Testis (tissue), 3 donors: ENCODE data around the gene CAGE1. TPM values are rescaled to one million over a fixed set of nuclear protein-coding genes. Genes with fewer than 3 reads are reported as not detected.

Source experiments
- DNase-seq: peaks from one replicate; pipeline ENCODE4 v3.0.0-alpha.2; 2019
- H3K27ac ChIP-seq, 2 donors: fragments of 200-600 bp; sonication (generic); one replicate each; pipeline ENCODE4 v1.5.1; 2019
- H3K27me3 ChIP-seq: fragments of 200-600 bp; sonication (generic); one replicate; pipeline ENCODE4 v1.5.1; 2019
- H3K36me3 ChIP-seq: fragments of 200-600 bp; sonication (generic); one replicate; pipeline ENCODE4 v1.5.1; 2017; ENCODE audit warnings: low read depth; ENCODE audit errors: missing control alignments
- H3K4me1 ChIP-seq: fragments of 200-600 bp; sonication (generic); one replicate; pipeline ENCODE4 v1.5.1; 2019
- H3K4me3 ChIP-seq, 2 donors: fragments of 200-600 bp; sonication (generic); one replicate each; pipeline ENCODE4 v1.5.1; 2017 to 2019
- H3K9me3 ChIP-seq: fragments of 200-600 bp; sonication (generic); one replicate; pipeline ENCODE4 v1.5.1; 2017
- POLR2A ChIP-seq: fragments of 450-650 bp; IDR thresholded peaks from one replicate; pipeline ENCODE4 v1.6.1; 2017; ENCODE audit warnings: antibody characterized with exemption, mild to moderate bottlenecking, moderate library complexity
- WGBS, 2 donors: methylation state at CpG; one replicate each; pipeline ENCODE4 v1.1.5; 2018; 5-methylcytosine and 5-hydroxymethylcytosine counted together
- intact Hi-C: fragments of 100-400 bp; cut with DNase I; formaldehyde crosslinking; loops from one replicate; pipeline ENCODE4 v1.15.1; 2023; ENCODE audit warnings: low total_unique reads
- polyA plus RNA-seq: library from polyadenylated mRNA; stranded (reverse); fragments of 350-450 nt; fragmentation: Illumina TruSeq; extraction: RNeasy Lipid Tissue Mini Kit (QIAGEN cat#74804); gene quantifications from one replicate; pipeline ENCODE4 v1.2.3, GENCODE V29; 2014; ENCODE audit warnings: low read depth, low replicate concordance; ENCODE audit not compliant: insufficient read depth
- total RNA-seq, 2 donors: library from RNA; depleted of rRNA; stranded (reverse); fragments of >200 nt; gene quantifications; one replicate each; pipeline ENCODE4 v1.2.3, GENCODE V29; 2016
- TF ChIP-seq, protein P1 (sequence below), 3 experiments: fragments of 450-650 bp in 2 of 3; fragments of 200-600 bp in 1 of 3; sonication (generic) in 1 of 3; IDR thresholded peaks; one replicate each; pipeline ENCODE4 v1.5.1; 2016 to 2019; ENCODE audit warnings: antibody characterized with exemption in 3 of 3, mild to moderate bottlenecking in 2 of 3, moderate library complexity in 1 of 3

CAGE1 gene
- total and polyA plus RNA-seq, 3 donors from 2014 or later: 5.7 to 14.9 (median 7.2) TPM

DNA sequence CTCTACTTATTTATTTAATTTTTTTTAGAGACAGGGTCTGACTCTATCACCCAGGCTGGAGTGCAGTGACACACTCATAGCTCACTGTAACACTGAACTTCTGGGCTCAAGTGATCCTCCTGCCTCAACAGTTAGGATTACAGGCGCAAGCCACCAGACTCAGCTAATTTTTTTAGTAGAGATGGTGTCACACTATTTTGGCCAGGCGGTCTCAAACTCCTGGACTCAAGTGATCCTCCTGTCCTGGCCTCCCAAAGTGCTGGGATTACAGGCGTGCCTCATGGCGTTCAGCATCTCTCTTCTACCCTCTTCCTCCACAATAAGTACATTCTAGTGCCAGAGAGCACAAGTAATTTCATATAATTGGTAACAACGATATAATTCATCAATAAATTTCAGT lies 82.0 kb downstream of the CAGE1 start:
- Histone ChIP-seq H3K27ac (no peak overlapping the region), H3K36me3 (no peaks in the 10 kb centered on the region), H3K4me1 (peaks cover 15% of the 10 kb centered on the region), H3K4me3 (no peak overlapping the region), H3K27me3 (no peaks in the 10 kb centered on the region), H3K9me3 (no peaks in the 10 kb centered on the region)
- intact Hi-C loops: no loop called here
- no peak for TF ChIP-seq POLR2A
- TF ChIP-seq, protein P1, sequence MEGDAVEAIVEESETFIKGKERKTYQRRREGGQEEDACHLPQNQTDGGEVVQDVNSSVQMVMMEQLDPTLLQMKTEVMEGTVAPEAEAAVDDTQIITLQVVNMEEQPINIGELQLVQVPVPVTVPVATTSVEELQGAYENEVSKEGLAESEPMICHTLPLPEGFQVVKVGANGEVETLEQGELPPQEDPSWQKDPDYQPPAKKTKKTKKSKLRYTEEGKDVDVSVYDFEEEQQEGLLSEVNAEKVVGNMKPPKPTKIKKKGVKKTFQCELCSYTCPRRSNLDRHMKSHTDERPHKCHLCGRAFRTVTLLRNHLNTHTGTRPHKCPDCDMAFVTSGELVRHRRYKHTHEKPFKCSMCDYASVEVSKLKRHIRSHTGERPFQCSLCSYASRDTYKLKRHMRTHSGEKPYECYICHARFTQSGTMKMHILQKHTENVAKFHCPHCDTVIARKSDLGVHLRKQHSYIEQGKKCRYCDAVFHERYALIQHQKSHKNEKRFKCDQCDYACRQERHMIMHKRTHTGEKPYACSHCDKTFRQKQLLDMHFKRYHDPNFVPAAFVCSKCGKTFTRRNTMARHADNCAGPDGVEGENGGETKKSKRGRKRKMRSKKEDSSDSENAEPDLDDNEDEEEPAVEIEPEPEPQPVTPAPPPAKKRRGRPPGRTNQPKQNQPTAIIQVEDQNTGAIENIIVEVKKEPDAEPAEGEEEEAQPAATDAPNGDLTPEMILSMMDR (IDR thresholded peaks at IDR 0.05): no peak
- 95 to 99% methylated on average over 5 of the region's 5 CpGs for WGBS, 2 donors
- DNase-seq: no peak

DNA sequence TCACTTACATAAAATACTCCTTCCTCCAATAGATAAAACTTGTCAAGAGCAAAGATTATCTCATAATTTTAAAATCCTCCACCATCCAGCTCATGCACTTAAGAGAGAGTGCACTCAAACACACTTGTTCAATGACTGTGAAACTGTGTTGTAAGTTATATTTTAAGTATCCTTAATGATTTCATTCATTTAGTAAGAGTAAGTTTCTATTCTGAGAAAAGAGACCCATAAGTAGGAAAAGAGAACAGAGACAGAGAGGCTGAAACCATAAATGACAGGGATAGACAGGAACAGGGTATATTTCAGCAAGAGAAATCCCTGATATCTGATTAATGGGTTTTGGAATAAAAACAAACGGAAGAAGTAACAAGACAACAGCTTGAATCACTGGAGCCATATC lies 84.7 kb downstream of the CAGE1 start:
- intact Hi-C loops: no loop called here

DNA sequence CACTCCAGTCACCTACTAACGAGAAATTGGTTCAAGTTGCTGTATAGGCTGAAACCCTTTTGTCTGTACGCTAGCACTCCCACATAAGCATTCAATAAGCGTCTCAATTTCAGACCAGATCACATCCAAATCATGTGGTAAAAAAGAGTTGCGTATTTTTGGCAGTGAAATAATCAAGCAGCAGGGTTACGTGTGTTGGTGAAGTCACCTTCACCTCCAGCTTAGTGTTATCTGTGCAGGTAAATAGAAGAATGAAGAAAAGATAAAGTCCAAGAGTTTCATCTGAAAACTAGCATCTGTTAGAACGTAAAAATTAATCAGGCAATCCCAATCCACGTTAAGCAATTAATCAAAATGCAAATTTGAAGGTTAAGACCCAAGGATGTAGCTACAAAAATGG lies 87.8 kb downstream of the CAGE1 start:
- intact Hi-C loops: no loop called here
- Histone ChIP-seq H3K27me3 (no peaks in the 10 kb centered on the region), H3K4me1 (no peaks in the 10 kb centered on the region), H3K27ac (no peak overlapping the region), H3K9me3 (no peaks in the 10 kb centered on the region), H3K36me3 (no peaks in the 10 kb centered on the region), H3K4me3 (no peak overlapping the region)
- WGBS, 2 donors: 86% methylated on average over 7 of the region's 7 CpGs
- no peak for DNase-seq
- TF ChIP-seq POLR2A: no peak
- TF ChIP-seq, protein P1 (IDR thresholded peaks at IDR 0.05): no peak

More for the DNA sequence above, 84.7 kb downstream of the CAGE1 start:
- no peak for TF ChIP-seq POLR2A
- TF ChIP-seq, protein P1 (IDR thresholded peaks at IDR 0.05): no peak
- Histone ChIP-seq H3K27ac (no peak overlapping the region), H3K36me3 (no peaks in the 10 kb centered on the region), H3K4me1 (no peaks in the 10 kb centered on the region), H3K27me3 (no peaks in the 10 kb centered on the region), H3K4me3 (no peak overlapping the region), H3K9me3 (no peaks in the 10 kb centered on the region)
- WGBS, 2 donors: 84 to 86% methylated on average over 1 of the region's 1 CpG
- DNase-seq: no peak

DNA sequence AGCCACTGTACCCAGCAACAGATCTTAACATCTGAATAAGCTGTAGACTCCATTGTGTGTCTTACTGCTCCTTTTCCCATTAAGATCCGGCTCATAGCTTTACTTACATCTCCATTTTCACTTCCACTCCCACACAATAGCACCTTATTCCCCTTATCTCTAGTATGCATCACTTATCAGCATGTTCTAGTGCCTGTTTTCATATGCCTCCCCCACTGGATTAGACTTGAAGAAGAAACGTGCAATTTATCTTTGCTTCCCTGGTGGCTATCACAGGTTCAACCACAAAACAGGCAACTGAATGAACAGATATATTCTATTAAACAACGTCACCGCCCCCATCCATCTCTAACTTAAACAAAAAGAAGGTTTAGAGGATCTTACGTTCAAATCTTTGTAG lies 88.6 kb downstream of the CAGE1 start:
- Histone ChIP-seq H3K4me3 (no peak overlapping the region), H3K27ac (no peak overlapping the region), H3K4me1 (no peaks in the 10 kb centered on the region), H3K9me3 (no peaks in the 10 kb centered on the region), H3K36me3 (no peaks in the 10 kb centered on the region), H3K27me3 (no peaks in the 10 kb centered on the region)
- intact Hi-C loops: no loop called here
- DNase-seq: no peak
- WGBS, 2 donors: 64 to 66% methylated on average over 5 of the region's 5 CpGs
- TF ChIP-seq POLR2A: no peak
- TF ChIP-seq, protein P1 (IDR thresholded peaks at IDR 0.05): no peak

DNA sequence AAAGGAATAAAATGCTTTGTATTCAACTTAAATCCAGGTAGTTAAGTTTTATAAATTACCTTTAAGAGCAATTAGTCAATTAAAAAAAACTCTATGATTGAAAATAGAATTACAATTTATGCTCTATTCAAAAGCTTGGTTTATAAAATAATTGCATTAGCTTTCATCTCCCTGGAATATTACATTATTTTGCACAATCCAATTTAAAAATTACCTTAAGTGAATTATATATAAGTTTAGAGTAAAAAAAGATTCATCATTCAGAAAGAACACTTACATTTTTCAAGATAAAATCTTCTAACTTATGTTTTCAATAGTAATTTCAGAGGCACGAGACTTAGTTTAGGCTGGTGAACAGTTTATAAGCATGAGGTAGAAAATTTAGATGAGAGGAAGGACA lies 91.4 kb downstream of the CAGE1 start:
- Histone ChIP-seq H3K36me3 (no peaks in the 10 kb centered on the region), H3K27me3 (no peaks in the 10 kb centered on the region), H3K9me3 (no peaks in the 10 kb centered on the region), H3K4me3 (no peak overlapping the region), H3K27ac (no peak overlapping the region), H3K4me1 (no peaks in the 10 kb centered on the region)
- WGBS, 2 donors: 89 to 93% methylated on average over 1 of the region's 1 CpG
- TF ChIP-seq POLR2A: no peak
- TF ChIP-seq, protein P1 (IDR thresholded peaks at IDR 0.05): no peak
- intact Hi-C loops: no loop called here
- no peak for DNase-seq
